Lower leg skin (tissue), 4 donors: ENCODE data around the gene SDHAF3. TPM values are rescaled to one million over a fixed set of nuclear protein-coding genes. Genes with fewer than 3 reads are reported as not detected.

Source experiments
- total RNA-seq, 4 donors: library from RNA; depleted of rRNA; stranded (reverse); fragments of >200 nt; gene quantifications; one replicate each; pipeline ENCODE4 v1.1.0, GENCODE V29; 2016

SDHAF3 gene
- total RNA-seq, 4 donors from 2014 or later = 4.0 to 8.9 (median 4.4) TPM

Other genes starting within 250 kb of the SDHAF3 start
- 1 to 10 TPM in 3 of 4 donors, under 1 TPM in 1; 0.59 to 5.0 (median 1.6) TPM for gene DLX6, start 112.1 kb upstream of the SDHAF3 start, total RNA-seq
- 10 to 100 TPM; 20.9 to 45.9 (median 35.3) TPM for gene DLX5, start 92.9 kb upstream of the SDHAF3 start, total RNA-seq